ENCODE measurements around the gene THAP5. TPM values are rescaled to one million over a fixed set of nuclear protein-coding genes. Genes with fewer than 3 reads are reported as not detected.

The THAP5 gene
- total and polyA plus RNA-seq, 4 donors = 8.5 to 41.3 (median 17.1) TPM

DNA sequence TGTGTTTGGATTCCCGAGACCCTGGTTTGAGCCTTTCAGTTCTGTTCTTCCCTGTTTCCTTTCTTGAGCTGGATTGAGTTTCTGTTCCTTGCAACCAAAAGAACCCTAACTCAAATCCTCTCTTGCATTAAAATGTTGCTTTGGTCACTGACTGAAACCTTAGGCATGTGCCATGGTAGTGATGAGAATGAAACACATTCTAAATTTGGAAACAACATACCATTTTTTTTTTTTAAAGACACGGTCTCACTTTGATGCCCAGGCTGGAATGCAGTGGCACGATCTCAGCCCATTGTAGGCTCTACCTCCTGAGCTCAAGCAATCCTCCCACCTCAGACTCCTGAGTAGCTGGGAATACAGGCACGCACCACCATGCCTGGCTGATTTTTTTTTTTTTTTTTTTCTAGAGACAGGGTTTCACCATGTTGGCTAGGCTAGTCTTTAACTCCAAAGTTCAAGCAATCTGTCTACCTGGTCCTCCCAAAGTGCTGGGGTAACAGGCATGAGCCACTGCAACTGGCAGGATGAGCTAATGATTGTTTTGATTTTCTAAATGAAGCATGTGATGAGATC is 8.4 kb downstream of the THAP5 start:
- Histone ChIP-seq H3K4me1 (ENCODE audit: control insufficient read depth in 5 of 5, insufficient read depth in 5 of 5, low read length in 5 of 5) (peaks cover 0 to 4% (median 0%) of the 10 kb centered on the region in 5 donors), H3K27ac (ENCODE audit: low read depth in 1 of 2, low read length in 1 of 2) (peak overlapping the region in 1 of 2 donors; percentile 26), H3K4me3 (no peak overlapping the region), H3K9me3 (ENCODE audit: control insufficient read depth in 4 of 4, insufficient read depth in 3 of 4, low read length in 3 of 4) (peaks cover 0 to 13% (median 4%) of the 10 kb centered on the region in 4 donors), H3K27me3 (ENCODE audit: control insufficient read depth in 3 of 3, insufficient read depth in 3 of 3, low read length in 2 of 3) (no peaks in the 10 kb centered on the region), H3K36me3 (ENCODE audit: control insufficient read depth in 4 of 4, insufficient read depth in 4 of 4, low read length in 4 of 4) (peaks cover 0 to 9% (median 6%) of the 10 kb centered on the region in 4 donors), H3K9ac (ENCODE audit: insufficient read depth in 1 of 2, low read length in 2 of 2) (no peak overlapping the region)
- DNase-seq (no peak), ATAC-seq (ENCODE audit: insufficient read depth, low FRiP score) (no peak)
- 92 to 94% methylated on average over 4 of the region's 4 CpGs for WGBS, 2 donors
- TF ChIP-seq CTCF (IDR thresholded peaks at IDR 0.05; ENCODE audit: control extremely low read depth, extremely low read depth) = no peak

- no peak for DNase-seq
- WGBS, 2 donors = 85 to 93% methylated on average over 4 of the region's 4 CpGs
- no peak for ATAC-seq (ENCODE audit: insufficient read depth, low FRiP score)
- H3K9me3 ChIP-seq (ENCODE audit: control insufficient read depth in 4 of 4, insufficient read depth in 3 of 4, low read length in 3 of 4) = peaks cover 0 to 13% (median 4%) of the 10 kb centered on the region in 4 donors
- peaks cover 0 to 4% (median 0%) of the 10 kb centered on the region in 5 donors for H3K4me1 ChIP-seq (ENCODE audit: control insufficient read depth in 5 of 5, insufficient read depth in 5 of 5, low read length in 5 of 5)
- no peak overlapping the region for H3K4me3 ChIP-seq
- no peak overlapping the region for H3K9ac ChIP-seq (ENCODE audit: insufficient read depth in 1 of 2, low read length in 2 of 2)
- no peaks in the 10 kb centered on the region for H3K27me3 ChIP-seq (ENCODE audit: control insufficient read depth in 3 of 3, insufficient read depth in 3 of 3, low read length in 2 of 3)
- no peak overlapping the region for H3K27ac ChIP-seq (ENCODE audit: low read depth in 1 of 2, low read length in 1 of 2)
- no peak for TF ChIP-seq CTCF (IDR thresholded peaks at IDR 0.05; ENCODE audit: control extremely low read depth, extremely low read depth)
- H3K36me3 ChIP-seq (ENCODE audit: control insufficient read depth in 4 of 4, insufficient read depth in 4 of 4, low read length in 4 of 4) = peaks cover 0 to 4% (median 2%) of the 10 kb centered on the region in 4 donors
These were observed 10.3 kb downstream of the THAP5 start for GRCh38 chr7:108559253-108559652.

- Histone ChIP-seq H3K9ac (ENCODE audit: insufficient read depth in 1 of 2, low read length in 2 of 2) (no peak overlapping the region), H3K27ac (ENCODE audit: low read depth in 1 of 2, low read length in 1 of 2) (no peak overlapping the region), H3K27me3 (ENCODE audit: control insufficient read depth in 3 of 3, insufficient read depth in 3 of 3, low read length in 2 of 3) (no peaks in the 10 kb centered on the region), H3K4me3 (no peak overlapping the region), H3K9me3 (ENCODE audit: control insufficient read depth in 4 of 4, insufficient read depth in 3 of 4, low read length in 3 of 4) (peaks cover 0 to 13% (median 4%) of the 10 kb centered on the region in 4 donors), H3K36me3 (ENCODE audit: control insufficient read depth in 4 of 4, insufficient read depth in 4 of 4, low read length in 4 of 4) (peaks cover 0 to 4% (median 1%) of the 10 kb centered on the region in 4 donors), H3K4me1 (ENCODE audit: control insufficient read depth in 5 of 5, insufficient read depth in 5 of 5, low read length in 5 of 5) (peaks cover 0 to 4% (median 0%) of the 10 kb centered on the region in 5 donors)
- ATAC-seq (ENCODE audit: insufficient read depth, low FRiP score) (no peak), DNase-seq (no peak)
- 93 to 99% methylated on average over 1 of the region's 1 CpG for WGBS, 2 donors
- no peak for TF ChIP-seq CTCF (IDR thresholded peaks at IDR 0.05; ENCODE audit: control extremely low read depth, extremely low read depth)
These were observed 11.9 kb downstream of the THAP5 start for GRCh38 chr7:108557617-108558016.
